HG03575 (cell line): ENCODE results near the gene LMBR1.
"Not testable (repeated sequence)": the region's sequence is repeated elsewhere in the genome, so short reads cannot be mapped to it uniquely, and the experiment has no call there.

ENCODE experiments used
- ATAC-seq: cut with Tn5 transposase; IDR thresholded peaks from one replicate; pipeline ENCODE4 v1.9.1; 2021; ENCODE audit not compliant: unreplicated experiment, insufficient number of reproducible peaks, low FRiP score; ENCODE audit errors: extremely low read depth

LMBR1 gene

DNA sequence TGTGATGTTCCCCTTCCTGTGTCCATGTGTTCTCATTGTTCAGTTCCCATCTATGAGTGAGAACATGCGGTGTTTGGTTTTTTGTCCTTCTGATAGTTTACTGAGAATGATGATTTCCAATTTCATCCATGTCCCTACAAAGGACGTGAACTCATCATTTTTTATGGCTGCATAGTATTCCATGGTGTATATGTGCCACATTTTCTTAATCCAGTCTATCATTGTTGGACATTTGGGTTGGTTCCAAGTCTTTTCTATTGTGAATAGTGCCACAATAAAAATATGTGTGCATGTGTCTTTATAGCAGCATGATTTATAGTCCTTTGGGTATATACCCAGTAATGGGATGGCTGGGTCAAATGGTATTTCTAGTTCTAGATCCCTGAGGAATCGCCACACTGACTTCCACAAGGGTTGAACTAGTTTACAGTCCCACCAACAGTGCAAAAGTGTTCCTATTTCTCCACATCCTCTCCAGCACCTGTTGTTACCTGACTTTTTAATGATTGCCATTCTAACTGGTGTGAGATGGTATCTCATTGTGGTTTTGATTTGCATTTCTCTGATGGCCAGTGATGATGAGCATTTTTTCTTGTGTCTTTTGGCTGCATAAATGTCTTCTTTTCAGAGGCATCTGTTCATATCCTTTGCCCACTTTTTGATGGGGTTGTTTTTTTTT, 16.7 kb upstream of the LMBR1 start:
- not testable (repeated sequence) for ATAC-seq

DNA sequence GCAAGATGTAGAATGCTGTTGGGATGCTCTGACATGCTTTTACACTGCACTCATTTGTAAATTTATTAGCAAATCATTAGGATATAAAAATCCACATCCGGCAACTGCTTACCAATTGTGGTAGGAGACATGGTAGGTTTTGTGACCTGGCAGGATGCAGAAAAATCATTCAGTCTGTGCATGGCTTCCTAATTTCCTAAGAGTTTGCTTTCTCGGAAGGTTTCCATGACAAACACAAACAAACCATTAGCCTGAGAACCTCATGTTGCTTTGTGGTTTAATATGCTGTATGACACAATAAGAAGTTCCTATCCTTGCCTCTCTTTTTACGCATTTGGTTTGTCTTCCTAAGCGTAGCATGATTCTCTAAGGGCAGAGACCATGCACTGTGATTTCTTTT, 14.7 kb upstream of the LMBR1 start:
- no peak for ATAC-seq

DNA sequence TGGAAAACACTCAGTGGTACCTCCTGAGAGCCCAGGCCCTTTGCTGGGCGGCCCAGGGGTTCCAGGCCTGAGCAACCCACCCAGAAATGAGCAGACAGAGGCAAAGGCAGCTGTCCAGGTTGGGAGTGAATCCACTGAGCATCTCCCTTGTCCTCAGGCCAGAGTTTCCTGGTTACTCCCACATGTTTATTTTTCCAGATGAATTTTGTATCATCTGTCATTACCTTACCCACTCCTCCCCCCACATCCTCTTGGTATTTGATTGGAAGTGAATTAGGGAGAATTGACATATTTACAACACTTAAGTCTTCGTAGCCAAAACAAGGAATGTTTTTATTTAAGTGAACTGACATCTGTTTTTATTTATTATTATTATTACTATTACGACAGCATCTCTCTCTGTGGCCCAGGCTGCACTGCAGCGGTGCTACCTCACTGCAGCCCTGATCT, 13.2 kb upstream of the LMBR1 start:
- ATAC-seq, result no peak

DNA sequence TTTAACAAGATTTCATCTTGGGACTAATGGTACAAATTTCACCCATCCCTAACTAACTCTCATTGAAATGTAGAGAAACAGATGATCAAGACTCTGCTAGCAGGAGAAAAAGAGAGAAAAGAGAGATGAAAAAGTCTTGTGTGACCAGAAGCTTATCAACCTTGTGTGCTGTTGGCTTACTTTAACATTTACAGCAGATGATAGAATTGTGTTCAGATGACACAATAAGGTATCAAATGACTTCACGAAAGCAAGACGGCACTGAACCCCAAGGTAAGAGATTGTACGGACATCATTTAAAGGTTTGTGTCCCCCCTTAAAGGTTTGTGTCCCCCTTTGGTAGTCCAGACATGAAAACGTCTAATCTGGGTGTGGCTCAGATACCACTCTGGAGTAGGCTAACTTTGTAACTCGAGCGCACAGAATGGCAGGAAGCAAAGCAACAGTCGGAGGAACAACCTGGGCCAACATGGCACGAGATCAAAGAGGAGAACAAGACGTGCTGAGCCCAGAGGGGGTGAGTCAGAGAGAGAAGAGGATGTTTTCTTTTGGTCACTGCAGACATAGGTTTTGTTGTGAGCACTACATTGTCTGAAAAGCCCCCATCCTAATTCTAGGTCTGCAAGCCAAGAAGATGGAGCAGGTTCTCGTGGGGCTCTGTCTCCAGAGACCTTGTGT, 10.4 kb upstream of the LMBR1 start:
- ATAC-seq, result no peak

DNA sequence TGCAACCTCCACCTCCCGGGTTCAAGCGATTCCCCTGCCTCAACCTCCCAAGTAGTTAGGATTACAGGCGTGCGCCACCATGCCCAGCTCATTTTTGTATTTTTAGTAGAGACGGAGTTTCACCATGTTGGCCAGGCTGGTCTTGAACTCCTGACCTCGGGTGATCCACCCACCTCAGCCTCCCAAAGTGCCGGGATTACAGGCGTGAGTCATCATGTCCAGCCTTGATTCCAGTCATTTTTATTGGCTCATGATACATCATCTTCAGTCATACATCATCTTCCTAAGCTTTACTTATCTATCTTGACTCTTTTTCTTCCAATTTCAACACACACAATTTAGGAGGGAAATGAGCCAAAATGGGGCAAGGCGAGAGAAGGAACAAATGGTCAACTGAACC, 7.1 kb upstream of the LMBR1 start:
- ATAC-seq, result not testable (repeated sequence)

DNA sequence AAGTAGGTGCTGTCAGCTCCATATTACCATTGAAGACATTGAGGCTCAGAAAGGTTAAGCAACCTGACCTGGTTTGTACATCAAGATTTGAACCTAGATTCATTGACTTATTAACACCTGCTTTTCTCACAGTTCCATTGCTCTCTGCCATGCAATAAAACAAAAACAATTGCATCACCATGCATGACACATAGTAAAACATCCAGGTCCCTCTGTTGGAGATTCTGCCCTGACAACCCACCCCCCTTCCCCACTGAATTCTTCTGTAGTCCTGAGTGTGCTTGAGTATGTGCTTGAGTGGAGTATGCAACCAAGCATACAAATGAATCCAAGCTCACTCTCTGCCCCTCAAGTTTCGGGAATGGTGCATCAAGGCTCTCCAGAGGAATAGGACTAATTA, 6.0 kb upstream of the LMBR1 start:
- no peak for ATAC-seq

DNA sequence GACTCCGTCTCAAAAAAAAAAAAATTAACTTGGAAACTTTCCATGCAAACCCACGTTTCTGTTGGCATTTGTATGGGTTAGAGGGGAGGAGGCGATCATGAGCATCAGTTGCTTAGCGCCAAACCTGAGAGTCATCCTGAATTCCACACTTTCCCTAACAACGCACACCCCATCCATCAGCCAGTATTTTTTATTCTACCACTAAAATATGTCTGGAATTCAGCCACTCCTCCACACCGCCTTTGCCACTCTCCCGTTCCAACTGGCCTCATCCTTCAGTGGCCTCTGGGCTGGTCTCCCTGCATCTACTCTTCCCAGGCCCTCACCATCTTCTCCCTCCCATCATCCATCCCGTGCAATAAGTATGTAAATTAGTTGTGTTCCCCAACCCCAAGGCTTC, 4.7 kb upstream of the LMBR1 start:
- no peak for ATAC-seq

DNA sequence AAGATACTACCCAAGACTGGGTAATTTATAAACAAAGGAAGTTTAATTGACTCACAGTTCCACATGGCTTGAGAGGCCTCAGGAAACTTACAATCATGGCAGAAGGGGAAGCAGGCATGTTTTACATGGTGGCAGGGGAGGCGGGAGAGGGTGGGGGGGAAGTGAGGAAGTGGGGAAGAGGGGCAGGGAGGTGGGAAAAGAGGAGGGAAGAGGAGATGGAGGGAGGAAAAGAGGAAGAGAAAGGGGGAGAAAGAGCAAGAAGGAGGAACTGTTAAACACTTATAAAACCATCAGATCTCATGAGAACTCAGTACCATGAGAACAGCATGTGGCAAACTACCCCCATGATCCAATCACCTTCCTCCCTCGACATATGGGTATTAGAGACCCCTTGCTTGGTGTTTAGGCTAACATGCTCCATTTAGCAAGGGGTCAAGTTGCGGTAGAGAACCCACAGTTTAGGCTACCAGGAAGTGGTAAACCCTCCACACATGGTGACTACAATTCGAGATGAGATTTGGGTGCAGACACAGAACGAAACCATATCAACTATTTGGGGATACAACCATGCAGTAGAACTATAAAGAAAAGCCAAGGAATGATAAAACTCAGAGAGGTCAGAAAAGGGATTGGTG, 3.5 kb upstream of the LMBR1 start:
- no peak for ATAC-seq

DNA sequence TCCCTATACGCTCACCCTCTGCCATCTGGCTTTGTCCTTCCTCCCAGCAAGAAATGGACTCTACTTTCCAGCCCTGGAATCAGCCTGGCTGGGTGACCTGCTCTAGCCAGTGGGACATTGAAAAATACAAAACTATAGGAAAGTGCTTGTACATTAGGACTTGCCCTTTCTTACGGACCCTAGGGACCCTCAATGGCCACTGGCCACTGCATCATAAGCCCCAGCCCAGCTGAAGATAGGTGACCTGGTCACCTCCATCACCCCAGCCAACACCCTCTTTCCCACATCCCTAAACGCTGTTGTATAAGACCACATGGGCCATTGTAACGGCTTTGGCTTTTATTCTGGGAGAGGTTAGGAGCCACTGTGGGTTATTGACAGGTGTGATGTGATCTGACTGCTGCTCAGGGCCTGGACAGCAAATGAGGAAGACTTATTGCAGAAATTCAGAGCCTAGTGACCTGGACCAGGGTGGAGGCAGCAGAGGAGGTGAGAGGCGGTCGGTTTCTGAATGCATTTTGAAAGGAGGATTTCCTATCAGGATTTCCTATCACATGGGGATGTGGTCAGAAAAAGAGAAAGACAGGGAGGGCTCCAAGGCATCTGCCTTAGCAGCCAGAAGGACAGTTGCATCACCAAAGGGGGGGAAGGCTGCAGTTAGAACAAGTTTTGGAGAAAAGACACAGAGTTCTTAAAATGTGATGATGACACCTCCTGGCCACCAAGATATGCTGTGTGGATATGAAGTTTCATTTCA, 2.2 kb upstream of the LMBR1 start:
- no peak for ATAC-seq

DNA sequence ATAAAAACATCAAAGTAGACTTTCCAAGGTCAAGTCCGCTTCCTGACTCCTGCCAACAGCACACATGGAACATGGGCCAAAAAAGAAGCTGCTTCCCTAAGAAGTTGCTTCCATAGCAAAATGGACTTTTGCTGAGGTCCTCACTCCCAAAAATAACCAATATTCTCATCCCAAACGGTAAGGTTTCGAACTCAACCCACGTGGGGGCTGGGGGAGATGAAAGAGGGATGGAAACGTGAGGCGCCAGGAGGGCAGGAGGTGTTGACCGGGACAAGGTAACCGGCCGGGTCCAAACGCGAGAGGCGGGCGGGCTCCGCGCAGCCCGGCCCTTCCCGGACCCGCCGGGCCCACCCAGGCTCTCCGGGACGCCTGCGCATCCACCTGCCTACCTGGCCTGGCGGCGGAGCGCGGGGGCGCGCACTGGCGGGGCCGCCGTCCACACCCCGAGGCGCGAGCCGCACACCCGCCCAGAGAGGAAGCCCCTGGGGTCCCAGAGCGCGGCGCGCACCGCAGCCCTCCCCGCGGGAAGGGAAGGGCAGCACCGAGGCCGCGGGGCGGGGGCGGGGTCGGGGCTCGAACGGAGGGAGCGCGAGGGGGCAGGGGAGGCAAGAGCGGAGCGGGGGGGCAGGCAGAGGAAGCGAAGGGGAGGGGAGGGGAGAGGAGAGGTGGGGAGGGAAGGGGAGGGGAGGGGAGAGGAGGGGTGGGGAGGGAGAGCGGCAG, 742 bp downstream of the LMBR1 start:
- ATAC-seq, result no peak

DNA sequence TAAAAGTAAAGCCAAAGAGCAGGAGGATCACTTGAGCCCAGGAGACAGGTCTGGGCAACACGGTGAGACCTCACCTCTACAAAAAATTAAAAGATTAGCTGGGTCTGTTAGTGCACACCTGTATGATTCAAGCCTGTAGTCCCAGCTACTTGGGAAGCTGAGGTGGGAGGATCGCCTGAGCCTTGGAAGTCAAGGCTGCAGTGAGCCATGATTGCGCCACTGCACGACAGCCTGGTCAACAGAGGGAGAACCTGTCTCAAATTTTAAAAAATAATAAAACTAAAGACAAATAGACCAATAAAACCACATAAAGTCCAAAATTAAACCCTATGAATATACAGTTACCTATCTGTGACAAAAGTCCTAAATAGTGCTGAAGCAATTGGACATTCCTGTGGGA, 3.2 kb downstream of the LMBR1 start:
- ATAC-seq, result no peak

DNA sequence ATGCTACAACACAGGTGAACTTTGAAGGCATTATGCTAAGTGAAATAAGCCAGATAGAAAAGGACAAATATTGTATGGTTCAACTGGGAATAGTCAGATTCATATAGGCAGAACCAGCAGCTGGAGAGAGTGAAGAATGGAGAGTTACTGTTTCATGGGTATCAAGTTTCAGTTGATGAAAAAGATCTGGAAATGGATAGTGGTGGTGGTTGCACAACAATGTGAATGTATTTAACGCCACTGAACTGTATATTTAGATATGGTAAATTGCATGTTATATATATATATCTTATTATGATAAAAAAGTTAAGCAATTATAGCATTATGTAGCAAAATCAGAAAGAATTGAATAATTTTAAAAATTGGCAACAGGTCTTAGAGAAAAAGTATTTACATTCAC, 3.9 kb downstream of the LMBR1 start:
- no peak for ATAC-seq

DNA sequence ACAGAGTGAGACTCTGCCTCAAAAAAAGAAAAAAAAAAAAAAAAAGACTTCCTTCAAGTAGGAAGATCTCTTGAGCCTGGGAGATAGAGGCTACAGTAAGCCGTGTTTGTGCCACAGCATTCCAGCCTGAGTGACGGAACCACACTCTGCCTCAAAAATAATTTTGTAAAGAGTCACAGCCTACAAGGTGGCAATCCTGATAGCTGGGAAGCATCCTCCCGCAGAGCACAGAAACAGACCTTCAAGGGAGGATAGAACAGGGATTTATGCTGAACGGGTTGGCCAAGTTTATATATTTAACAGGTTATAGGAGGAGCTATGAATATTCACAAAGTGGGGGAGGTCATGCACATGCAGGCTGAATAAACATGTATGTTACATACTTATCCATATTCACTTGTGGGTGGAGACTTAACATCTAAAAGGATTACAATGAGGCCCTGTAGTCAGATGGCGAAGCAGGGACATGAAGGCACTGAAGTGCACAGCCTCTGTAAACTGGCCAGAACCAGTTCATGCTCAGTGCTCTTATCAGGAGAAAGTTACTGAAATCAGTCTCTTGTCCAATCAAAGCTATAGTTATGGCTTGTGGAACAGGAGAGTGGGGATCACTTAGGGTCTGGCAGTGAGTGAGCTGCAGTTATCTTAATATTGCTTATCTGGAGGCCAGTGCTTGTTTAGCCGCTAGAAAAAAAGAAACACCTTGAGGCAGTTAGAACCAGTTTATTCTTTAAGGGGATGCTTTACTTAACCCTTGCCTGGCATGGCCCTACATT, 6.8 kb downstream of the LMBR1 start:
- ATAC-seq, result no peak

DNA sequence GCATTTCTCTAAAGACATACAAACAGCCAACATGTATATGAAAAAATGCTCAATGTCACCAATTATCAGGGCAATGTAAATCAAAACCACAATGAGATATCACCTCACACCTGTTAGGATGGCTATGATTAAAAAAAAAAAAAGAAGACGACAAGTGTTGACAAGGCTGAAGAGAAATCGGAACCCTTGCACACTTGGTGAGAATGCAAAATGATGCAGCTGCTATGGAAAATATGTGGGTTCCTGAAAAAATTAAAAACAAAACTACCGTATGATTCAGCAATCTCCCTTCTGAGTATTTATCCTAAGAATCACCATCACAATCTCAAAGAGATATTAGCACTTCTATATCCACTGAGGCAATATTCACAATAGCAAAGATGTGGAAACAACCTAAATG, 11.3 kb downstream of the LMBR1 start:
- ATAC-seq, result no peak

DNA sequence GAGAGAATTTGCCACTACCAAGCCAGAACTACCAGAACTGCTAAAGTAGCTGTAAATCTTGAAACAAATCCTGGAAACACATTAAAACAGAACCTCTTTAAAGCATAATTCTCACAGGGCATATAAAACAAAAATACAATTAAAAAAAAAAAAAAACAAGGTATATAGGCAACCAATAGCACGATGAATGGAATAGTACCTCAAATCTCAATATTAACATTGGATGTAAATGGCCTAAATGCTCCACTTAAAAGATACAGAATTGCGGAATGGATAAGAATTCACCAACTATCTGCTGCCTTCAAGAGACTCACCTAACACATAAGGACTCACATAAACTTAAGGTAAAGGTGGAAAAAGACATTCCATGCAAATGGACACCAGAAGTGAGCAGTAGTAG, 17.2 kb downstream of the LMBR1 start:
- ATAC-seq, result no peak

DNA sequence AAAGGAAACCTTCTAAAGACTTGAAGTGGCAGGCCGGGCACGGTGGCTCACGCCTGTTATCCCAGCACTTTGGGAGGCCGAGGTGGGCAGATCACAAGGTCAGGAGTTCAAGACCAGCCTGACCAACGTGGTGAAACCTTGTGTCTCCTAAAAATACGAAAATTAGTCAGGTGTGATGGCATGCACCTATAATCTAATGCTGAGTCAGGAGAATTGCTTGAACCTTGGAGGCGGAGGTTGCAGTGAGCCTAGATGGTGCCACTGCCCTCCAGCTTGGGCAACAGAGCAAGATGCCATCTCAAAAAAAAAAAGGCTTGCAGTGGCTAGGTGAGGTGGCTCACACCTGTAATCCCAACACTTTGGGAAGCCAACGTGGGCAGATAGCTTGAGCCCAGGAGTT, 24.6 kb downstream of the LMBR1 start:
- ATAC-seq, result not testable (repeated sequence)

DNA sequence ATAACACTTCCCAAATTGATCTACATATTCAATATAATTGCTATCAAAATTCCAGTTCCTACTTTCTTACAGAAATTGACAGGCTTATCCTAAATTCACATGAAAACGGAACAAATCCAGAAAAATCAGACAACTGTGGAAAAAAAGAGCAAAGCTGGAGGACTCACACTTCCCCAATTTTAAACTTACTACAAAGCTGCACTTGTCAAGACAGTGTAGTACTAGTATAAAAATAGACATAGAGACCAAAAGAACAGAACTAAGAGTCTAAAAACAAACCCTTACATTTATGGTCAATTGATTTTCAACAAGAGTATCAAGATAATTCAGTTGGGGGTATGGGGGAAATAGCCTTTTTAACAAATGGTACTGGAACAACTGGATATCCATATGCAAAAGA, 27.5 kb downstream of the LMBR1 start:
- ATAC-seq, result no peak

DNA sequence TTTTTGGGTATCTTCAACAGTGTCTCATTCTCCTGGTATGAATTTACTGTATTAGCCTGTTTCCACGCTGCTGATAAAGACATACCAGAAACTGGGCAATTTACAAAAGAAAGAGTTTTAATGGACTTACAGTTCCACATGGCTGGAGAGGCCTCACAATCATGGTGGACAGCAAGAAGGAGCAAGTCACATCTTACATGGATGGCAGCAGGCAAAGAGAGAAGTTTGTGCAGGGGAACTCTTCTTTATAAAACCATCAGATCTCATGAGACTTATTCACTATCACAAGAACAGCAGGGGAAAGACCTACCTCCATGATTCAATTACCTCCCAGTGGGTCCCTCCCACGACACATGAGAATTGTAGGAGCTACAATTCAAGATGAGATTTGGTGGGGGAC, 31.0 kb downstream of the LMBR1 start:
- ATAC-seq, result not testable (repeated sequence)
